IMR-90 (cell line): ENCODE results near the gene DOCK7. TPM values are rescaled to one million over a fixed set of nuclear protein-coding genes. Genes with fewer than 3 reads are reported as not detected.

Source experiments
- ATAC-seq: fragments of 200-7000 bp; cut with Tn5 transposase; 2 replicates; pipeline ENCODE4 v1.9.1; 2020; ENCODE audit warnings: low read depth, mild to moderate bottlenecking, moderate library complexity
- BruUV-seq: library from RNA; stranded (reverse); fragments of 400-500 nt; replicated peaks from 2 replicates; lab custom pipeline; 2021; lab: Mats Ljungman, UMichigan
- CTCF ChIA-PET: fragments of 300-600 bp; formaldehyde crosslinking; extraction: SDS; loops from one replicate; lab custom pipeline; 2021; ENCODE audit warnings: antibody characterized with exemption; lab: Yijun Ruan, JAX
- POLR2A ChIA-PET: fragments of 300-600 bp; sonication (Branson Sonifier 250); formaldehyde crosslinking; loops from one replicate; lab custom pipeline; 2022; ENCODE audit warnings: antibody characterized with exemption; ENCODE audit not compliant: unreplicated experiment; lab: Charles Lee
- DNase-seq: peaks from one replicate; pipeline ENCODE4 v3.0.0; 2013
- H2AFZ ChIP-seq: replicated peaks from 2 replicates; pipeline ENCODE3; 2013; ENCODE audit warnings: low read length, mild to moderate bottlenecking; ENCODE audit not compliant: poor library complexity
- H2AK5ac ChIP-seq: 2 replicates; pipeline ENCODE4 v1.6.1; 2013; ENCODE audit warnings: low read depth, low read length, inconsistent platforms
- H2AK9ac ChIP-seq: replicated peaks from 2 replicates; pipeline ENCODE3; 2013; ENCODE audit warnings: mild to moderate bottlenecking, low read depth, low read length, moderate library complexity; ENCODE audit not compliant: poor library complexity
- H2BK120ac ChIP-seq: 2 replicates; pipeline ENCODE4 v1.6.1; 2013; ENCODE audit warnings: low read depth, low read length, inconsistent platforms
- H2BK15ac ChIP-seq: 3 replicates; pipeline ENCODE4 v1.6.1; 2013; ENCODE audit warnings: low read depth, low read length, inconsistent platforms
- H2BK20ac ChIP-seq: 2 replicates; pipeline ENCODE4 v1.6.1; 2013; ENCODE audit warnings: low read depth, mild to moderate bottlenecking, inconsistent platforms, low read length, moderate library complexity
- H2BK5ac ChIP-seq: 2 replicates; pipeline ENCODE4 v1.6.1; 2013; ENCODE audit warnings: mild to moderate bottlenecking, low read depth, low read length, inconsistent platforms; ENCODE audit not compliant: poor library complexity, severe bottlenecking
- H3K14ac ChIP-seq: replicated peaks from 2 replicates; pipeline ENCODE4 v1.6.1; 2013; ENCODE audit warnings: low read depth, low read length, inconsistent platforms
- H3K18ac ChIP-seq: 2 replicates; pipeline ENCODE4 v1.6.1; 2013; ENCODE audit warnings: low read depth, low read length, control low read depth
- H3K23ac ChIP-seq: 2 replicates; pipeline ENCODE4 v1.6.1; 2013; ENCODE audit warnings: low read depth, low read length, inconsistent platforms
- H3K27ac ChIP-seq: 2 replicates; pipeline ENCODE4 v1.5.1; 2013; ENCODE audit warnings: mild to moderate bottlenecking, control low read depth, low read length; ENCODE audit not compliant: insufficient read depth
- H3K27me3 ChIP-seq: 2 replicates; pipeline ENCODE4 v1.6.1; 2013; ENCODE audit warnings: low read length; ENCODE audit not compliant: control insufficient read depth, insufficient read depth
- H3K36me3 ChIP-seq: 2 replicates; pipeline ENCODE4 v1.6.1; 2013; ENCODE audit warnings: low read length, mixed read lengths; ENCODE audit not compliant: control insufficient read depth, insufficient read depth
- H3K4ac ChIP-seq: 2 replicates; pipeline ENCODE4 v1.6.1; 2013; ENCODE audit warnings: low read depth, low read length, inconsistent platforms
- H3K4me1 ChIP-seq: 2 replicates; pipeline ENCODE4 v1.6.1; 2013; ENCODE audit warnings: low read length, mixed read lengths; ENCODE audit not compliant: control insufficient read depth, insufficient read depth
- H3K4me2 ChIP-seq: 2 replicates; pipeline ENCODE4 v1.6.1; 2013; ENCODE audit warnings: low read depth, mild to moderate bottlenecking, control low read depth, low read length, moderate library complexity
- H3K4me3 ChIP-seq: 2 replicates; pipeline ENCODE4 v1.5.1; 2013; ENCODE audit warnings: low read depth, mild to moderate bottlenecking, control low read depth, low read length, moderate library complexity; ENCODE audit not compliant: insufficient read depth
- H3K56ac ChIP-seq: 2 replicates; pipeline ENCODE4 v1.6.1; 2013; ENCODE audit warnings: low read length, inconsistent platforms; ENCODE audit not compliant: insufficient read depth; ENCODE audit errors: extremely low read depth
- H3K79me1 ChIP-seq, 2 experiments: 2 replicates each; pipeline ENCODE4 v1.6.1; 2013; ENCODE audit warnings: low read length in 2 of 2, inconsistent platforms in 1 of 2, low read depth in 1 of 2
- H3K9ac ChIP-seq: 2 replicates; pipeline ENCODE4 v1.6.1; 2013; ENCODE audit warnings: low read depth, low read length, control low read depth
- H3K9me1 ChIP-seq: 2 replicates; pipeline ENCODE4 v1.6.1; 2013; ENCODE audit warnings: low read length, inconsistent platforms; ENCODE audit not compliant: insufficient read depth
- H3K9me3 ChIP-seq: 2 replicates; pipeline ENCODE4 v1.6.1; 2013; ENCODE audit warnings: low read length; ENCODE audit not compliant: control insufficient read depth, insufficient read depth
- H4K20me1 ChIP-seq: 2 replicates; pipeline ENCODE4 v1.6.1; 2013; ENCODE audit warnings: low read length, inconsistent platforms; ENCODE audit not compliant: insufficient read depth
- H4K5ac ChIP-seq: 2 replicates; pipeline ENCODE4 v1.6.1; 2013; ENCODE audit warnings: mild to moderate bottlenecking, low read depth, low read length, control low read depth
- H4K8ac ChIP-seq, 2 experiments: 2 replicates each; pipeline ENCODE4 v1.6.1; 2013; ENCODE audit warnings: low read depth in 2 of 2, low read length in 2 of 2, control low read depth in 1 of 2, inconsistent platforms in 1 of 2
- H4K91ac ChIP-seq: 2 replicates; pipeline ENCODE4 v1.6.1; 2013; ENCODE audit warnings: low read depth, low read length, inconsistent platforms; ENCODE audit not compliant: insufficient read depth
- CTCF ChIP-seq: conservative IDR thresholded peaks from 2 replicates; pipeline ENCODE4 v1.5.1; 2012; ENCODE audit warnings: mild to moderate bottlenecking, low read depth, low read length, improper control_type of control experiment
- RAD21 ChIP-seq: IDR thresholded peaks from 2 replicates; pipeline ENCODE4 v1.6.1; 2012; ENCODE audit warnings: low read length, improper control_type of control experiment
- RFX5 ChIP-seq: IDR thresholded peaks from 2 replicates; pipeline ENCODE4 v1.8.0; 2012; ENCODE audit warnings: low read depth, mild to moderate bottlenecking, low read length, moderate library complexity
- SMC3 ChIP-seq: fragments of 150-350 bp; IDR thresholded peaks from 2 replicates; pipeline ENCODE4 v1.6.1; 2016; ENCODE audit warnings: low read depth, mild to moderate bottlenecking, antibody characterized with exemption, low read length, moderate library complexity
- WGBS, 2 experiments: methylation state at CpG; one replicate each; pipeline versions ENCODE4 v1.1.5 to v1.1.7; 2013; ENCODE audit warnings: missing lambda C conversion rate in 2 of 2; ENCODE audit not compliant: insufficient read length in 1 of 2; ENCODE audit errors: extremely low coverage in 2 of 2; 5-methylcytosine and 5-hydroxymethylcytosine counted together
- dilution Hi-C: fragments of 300-500 bp; cut with HindIII; formaldehyde crosslinking; loops from one replicate; pipeline ENCODE4 v1.14.3; 2018; ENCODE audit warnings: low sequenced_read_pairs; ENCODE audit not compliant: unreplicated experiment
- in situ Hi-C: fragments of 300-500 bp; cut with MboI; formaldehyde crosslinking; loops from 3 replicates; pipeline ENCODE4 v1.14.3; 2019; ENCODE audit warnings: low sequenced_read_pairs, inconsistent platforms, mixed read lengths
- intact Hi-C: fragments of 100-400 bp; cut with micrococcal nuclease; formaldehyde crosslinking; loops from 2 replicates; pipeline ENCODE4 v1.10.0; 2022
- polyA plus RNA-seq, 3 experiments: library from polyadenylated mRNA; depleted of rRNA; stranded (reverse); fragments of >200 nt; gene quantifications; 2 replicates each; pipeline ENCODE4 v1.2.3, GENCODE V29; 2012; ENCODE audit warnings: low replicate concordance in 1 of 3
- total RNA-seq: library from RNA; depleted of rRNA; stranded (reverse); fragments of >200 nt; gene quantifications from 2 replicates; pipeline ENCODE4 v1.2.3, GENCODE V29; 2012

DOCK7 gene
- total and polyA plus RNA-seq, 2 of the 4 experiments (the other 2 are of a cell fraction), result 38.0 to 97.7 TPM

GRCh38 chr1:62407398-62408009, 280.7 kb downstream of the DOCK7 start:
- H3K27me3 ChIP-seq, result peaks cover 8% of the 10 kb centered on the region
- intact Hi-C loops, result loop anchor here (1.0 kb wide), 3 partner anchors 232 to 339 kb away; no protein-coding TSS in a partner anchor
- H3K4me3 ChIP-seq, result no peak overlapping the region
- DNase-seq (peak; percentile 55), ATAC-seq (peak; percentile 89)
- dilution Hi-C loops, result no loop called here
- BruUV-seq, result no TSS peak
- H2BK120ac ChIP-seq, result no peak overlapping the region
- no peak overlapping the region for H3K27ac ChIP-seq
- H3K14ac ChIP-seq, result no peak overlapping the region
- H3K79me1 ChIP-seq, result no peaks in the 10 kb centered on the region
- no peaks in the 10 kb centered on the region for H3K9me3 ChIP-seq
- H4K91ac ChIP-seq, result no peak overlapping the region
- ChIA-PET POLR2A (no interaction called here), CTCF (interaction anchor here (0.5 to 0.9 kb wide), 2 partner anchors 234 to 255 kb away, joined by 4 to 5 read pairs; no protein-coding TSS in a partner anchor)
- H3K4me2 ChIP-seq, result no peak overlapping the region
- H2BK15ac ChIP-seq, result no peak overlapping the region
- H3K18ac ChIP-seq, result no peak overlapping the region
- no peak overlapping the region for H4K8ac ChIP-seq
- no peaks in the 10 kb centered on the region for H4K20me1 ChIP-seq
- H3K9ac ChIP-seq, result no peak overlapping the region
- no peak overlapping the region for H2AFZ ChIP-seq
- no peaks in the 10 kb centered on the region for H3K9me1 ChIP-seq
- H3K36me3 ChIP-seq, result no peaks in the 10 kb centered on the region
- H2BK5ac ChIP-seq, result no peak overlapping the region
- no peak for TF ChIP-seq RFX5
- TF ChIP-seq RAD21, result peak; percentile 81
- peak; percentile 71 for TF ChIP-seq SMC3
- TF ChIP-seq CTCF, result peak; percentile 79
- H3K56ac ChIP-seq, result no peak overlapping the region
- no peak overlapping the region for H3K23ac ChIP-seq
- no peak overlapping the region for H3K4ac ChIP-seq
- H4K5ac ChIP-seq, result no peak overlapping the region
- in situ Hi-C loops, result loop anchor here (5.0 kb wide), 1 partner anchor 230 kb away; no protein-coding TSS in a partner anchor
- H2BK20ac ChIP-seq, result no peak overlapping the region
- no peak overlapping the region for H2AK5ac ChIP-seq
- no CpG with 5 or more reads among the region's 12 CpGs for WGBS, 2 experiments
- H2AK9ac ChIP-seq, result no peak overlapping the region
- no peaks in the 10 kb centered on the region for H3K4me1 ChIP-seq
